Tibial artery (tissue), 4 donors: ENCODE results near the gene ETFRF1.

Source experiments
- DNase-seq, 2 donors: peaks; one replicate each; pipeline ENCODE4 v3.0.0-alpha.2; 2019
- H3K27ac ChIP-seq, 2 donors: fragments of 200-600 bp; sonication (generic) in 1 of 2; 1 replicate in 1 of 2; 2 replicates in 1 of 2; pipeline ENCODE4 v1.5.1; 2018 to 2019; ENCODE audit warnings: mild to moderate bottlenecking in 1 of 2
- H3K27me3 ChIP-seq, 2 donors: fragments of 200-600 bp; sonication (generic) in 1 of 2; one replicate each; pipeline versions ENCODE4 v1.5.1 to v1.6.0; 2016 to 2019
- H3K36me3 ChIP-seq, 3 donors: fragments of 200-600 bp; sonication (generic) in 2 of 3; one replicate each; pipeline ENCODE4 v1.5.1; 2016 to 2019; ENCODE audit warnings: mild to moderate bottlenecking in 2 of 3
- H3K4me1 ChIP-seq, 4 donors: fragments of 200-600 bp; sonication (generic) in 2 of 4; 1 replicate in 3 of 4; 2 replicates in 1 of 4; pipeline ENCODE4 v1.5.1; 2016 to 2019
- H3K4me3 ChIP-seq, 2 donors: fragments of 200-600 bp; sonication (generic) in 1 of 2; 1 replicate in 1 of 2; 2 replicates in 1 of 2; pipeline ENCODE4 v1.5.1; 2018 to 2019; ENCODE audit warnings: mild to moderate bottlenecking in 2 of 2
- H3K9me3 ChIP-seq, 3 donors: fragments of 200-600 bp; sonication (generic) in 1 of 3; one replicate each; pipeline ENCODE4 v1.5.1; 2016 to 2019
- intact Hi-C: fragments of 100-400 bp; cut with DNase I; formaldehyde crosslinking; loops from one replicate; pipeline ENCODE4 v1.15.0; 2023; ENCODE audit warnings: low total_unique reads
- TF ChIP-seq, protein P1 (sequence below), 2 experiments: fragments of 200-600 bp in 1 of 2; fragments of 450-650 bp in 1 of 2; IDR thresholded peaks; one replicate each; pipeline ENCODE4 v1.5.1; 2017 to 2019; ENCODE audit warnings: antibody characterized with exemption in 2 of 2, mild to moderate bottlenecking in 1 of 2, moderate library complexity in 1 of 2

ETFRF1 gene

DNA sequence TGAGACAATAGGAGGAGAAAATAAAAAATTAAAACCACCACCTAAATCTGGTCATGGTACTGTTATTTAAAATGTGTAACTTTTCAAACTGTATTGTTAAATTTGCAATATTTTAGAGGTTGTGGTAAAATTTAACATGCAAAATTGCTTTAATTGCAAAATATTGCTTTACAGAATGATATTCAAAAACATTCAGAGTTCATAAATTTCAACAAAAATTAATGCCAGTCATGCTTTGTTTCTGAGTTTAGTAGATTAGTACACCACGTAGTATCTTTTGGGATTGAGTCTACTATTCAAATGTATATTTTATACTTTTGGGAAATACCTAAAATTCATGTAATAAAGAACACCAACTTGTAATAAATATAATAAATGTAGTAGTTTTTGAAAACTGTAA, 18.3 kb downstream of the ETFRF1 start:
- Histone ChIP-seq H3K4me1 (no peaks in the 10 kb centered on the region), H3K9me3 (no peaks in the 10 kb centered on the region), H3K27ac (no peak overlapping the region), H3K36me3 (peaks cover 4 to 12% (median 4%) of the 10 kb centered on the region in 3 donors), H3K27me3 (no peaks in the 10 kb centered on the region), H3K4me3 (no peak overlapping the region)
- TF ChIP-seq, protein P1, sequence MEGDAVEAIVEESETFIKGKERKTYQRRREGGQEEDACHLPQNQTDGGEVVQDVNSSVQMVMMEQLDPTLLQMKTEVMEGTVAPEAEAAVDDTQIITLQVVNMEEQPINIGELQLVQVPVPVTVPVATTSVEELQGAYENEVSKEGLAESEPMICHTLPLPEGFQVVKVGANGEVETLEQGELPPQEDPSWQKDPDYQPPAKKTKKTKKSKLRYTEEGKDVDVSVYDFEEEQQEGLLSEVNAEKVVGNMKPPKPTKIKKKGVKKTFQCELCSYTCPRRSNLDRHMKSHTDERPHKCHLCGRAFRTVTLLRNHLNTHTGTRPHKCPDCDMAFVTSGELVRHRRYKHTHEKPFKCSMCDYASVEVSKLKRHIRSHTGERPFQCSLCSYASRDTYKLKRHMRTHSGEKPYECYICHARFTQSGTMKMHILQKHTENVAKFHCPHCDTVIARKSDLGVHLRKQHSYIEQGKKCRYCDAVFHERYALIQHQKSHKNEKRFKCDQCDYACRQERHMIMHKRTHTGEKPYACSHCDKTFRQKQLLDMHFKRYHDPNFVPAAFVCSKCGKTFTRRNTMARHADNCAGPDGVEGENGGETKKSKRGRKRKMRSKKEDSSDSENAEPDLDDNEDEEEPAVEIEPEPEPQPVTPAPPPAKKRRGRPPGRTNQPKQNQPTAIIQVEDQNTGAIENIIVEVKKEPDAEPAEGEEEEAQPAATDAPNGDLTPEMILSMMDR (IDR thresholded peaks at IDR 0.05): no peak
- no peak for DNase-seq
- intact Hi-C loops: no loop called here

DNA sequence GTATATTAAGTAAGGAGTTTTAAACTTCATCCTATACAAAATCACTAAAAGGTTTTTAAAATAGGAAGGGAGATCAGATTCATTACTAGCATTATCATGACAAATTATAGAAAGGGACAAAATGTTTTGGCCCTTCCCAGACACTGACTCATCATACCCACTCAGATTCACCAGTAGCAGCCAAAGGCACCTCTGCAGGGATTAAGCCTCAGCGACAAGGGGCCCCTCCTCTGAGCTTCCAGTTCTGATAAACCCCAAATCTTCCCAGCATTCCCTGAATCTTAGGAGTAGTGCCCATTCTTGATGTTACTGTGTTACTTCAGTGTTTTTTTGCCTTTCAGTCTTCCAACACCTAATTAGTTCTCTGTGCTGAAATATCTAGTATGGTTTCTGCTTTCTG, 41.2 kb downstream of the ETFRF1 start:
- TF ChIP-seq, protein P1 (IDR thresholded peaks at IDR 0.05): no peak
- H3K4me3 ChIP-seq: no peak overlapping the region
- H3K27ac ChIP-seq: no peak overlapping the region
- H3K36me3 ChIP-seq: peaks cover 0 to 8% (median 5%) of the 10 kb centered on the region in 3 donors
- H3K4me1 ChIP-seq: peaks cover 0 to 16% (median 0%) of the 10 kb centered on the region in 4 donors
- no peak for DNase-seq
- intact Hi-C loops: no loop called here
- no peaks in the 10 kb centered on the region for H3K27me3 ChIP-seq
- H3K9me3 ChIP-seq: no peaks in the 10 kb centered on the region

DNA sequence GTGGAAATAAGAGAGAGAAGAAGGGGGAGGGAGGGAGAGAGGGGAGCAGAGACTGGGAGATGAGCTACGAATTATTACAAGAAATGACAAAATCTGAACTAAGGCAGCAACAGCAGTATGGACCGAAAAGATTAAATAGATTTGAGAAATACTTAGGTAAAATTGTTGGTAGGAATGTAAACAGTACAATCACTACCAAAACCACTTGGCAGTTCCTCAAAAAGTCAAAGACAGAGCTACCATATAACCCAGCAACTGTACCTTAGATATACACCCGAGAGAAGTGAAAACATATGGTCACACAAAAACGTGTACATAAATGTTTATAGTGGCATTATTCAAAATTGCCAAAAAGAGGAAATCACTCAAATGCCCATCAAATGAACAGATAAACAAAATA, 41.6 kb downstream of the ETFRF1 start:
- H3K36me3 ChIP-seq: peaks cover 0 to 8% (median 5%) of the 10 kb centered on the region in 3 donors
- TF ChIP-seq, protein P1 (IDR thresholded peaks at IDR 0.05): no peak
- no peak overlapping the region for H3K4me3 ChIP-seq
- DNase-seq: no peak
- H3K27ac ChIP-seq: no peak overlapping the region
- intact Hi-C loops: no loop called here
- H3K9me3 ChIP-seq: no peaks in the 10 kb centered on the region
- no peaks in the 10 kb centered on the region for H3K27me3 ChIP-seq
- peaks cover 0 to 20% (median 0%) of the 10 kb centered on the region in 4 donors for H3K4me1 ChIP-seq

DNA sequence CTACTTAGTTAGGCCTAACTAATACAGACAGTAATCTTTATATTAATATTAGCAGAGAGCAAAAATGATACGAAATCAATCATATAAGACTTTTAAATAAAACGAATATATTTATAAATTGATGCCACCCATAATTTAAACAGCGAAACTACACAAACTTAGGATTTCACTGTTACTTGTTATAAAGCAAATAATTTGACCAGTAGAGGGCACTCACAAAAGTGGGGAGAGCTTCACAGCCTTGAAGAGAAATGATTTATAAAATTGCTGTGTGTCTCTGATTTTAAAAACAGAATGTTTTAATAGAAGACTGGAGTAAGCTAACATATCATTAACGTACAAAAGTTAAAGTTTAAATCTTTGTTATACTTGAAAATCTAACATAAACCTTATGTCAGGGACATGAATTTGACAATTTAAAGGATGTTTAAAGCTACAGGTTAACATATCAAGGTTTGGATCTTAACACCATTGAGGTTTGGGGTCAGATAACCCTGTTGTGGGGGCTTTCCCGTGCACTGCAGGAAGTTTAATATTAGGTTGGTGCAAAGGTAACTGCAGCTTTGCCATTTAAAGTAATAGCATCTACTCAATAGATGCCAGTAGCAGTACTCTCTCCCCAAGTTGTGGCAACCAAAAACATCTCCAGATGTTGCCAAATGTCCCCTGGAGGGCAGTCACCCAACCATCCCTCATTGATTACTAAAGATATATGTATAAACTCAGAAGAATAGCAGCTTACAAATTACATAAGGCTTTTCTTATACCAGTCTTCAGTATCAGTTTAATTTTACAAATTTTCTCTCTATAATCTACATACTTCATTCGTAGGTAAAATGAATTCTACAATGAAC, 46.4 kb downstream of the ETFRF1 start:
- H3K36me3 ChIP-seq: peaks cover 0 to 5% (median 4%) of the 10 kb centered on the region in 3 donors
- H3K4me3 ChIP-seq: no peak overlapping the region
- intact Hi-C loops: no loop called here
- H3K27me3 ChIP-seq: no peaks in the 10 kb centered on the region
- TF ChIP-seq, protein P1 (IDR thresholded peaks at IDR 0.05): peak; percentile 58 to 65
- no peak for DNase-seq
- no peaks in the 10 kb centered on the region for H3K9me3 ChIP-seq
- peak overlapping the region in 1 of 2 donors; percentile 12 for H3K27ac ChIP-seq
- H3K4me1 ChIP-seq: peaks cover 0 to 12% (median 0%) of the 10 kb centered on the region in 4 donors

DNA sequence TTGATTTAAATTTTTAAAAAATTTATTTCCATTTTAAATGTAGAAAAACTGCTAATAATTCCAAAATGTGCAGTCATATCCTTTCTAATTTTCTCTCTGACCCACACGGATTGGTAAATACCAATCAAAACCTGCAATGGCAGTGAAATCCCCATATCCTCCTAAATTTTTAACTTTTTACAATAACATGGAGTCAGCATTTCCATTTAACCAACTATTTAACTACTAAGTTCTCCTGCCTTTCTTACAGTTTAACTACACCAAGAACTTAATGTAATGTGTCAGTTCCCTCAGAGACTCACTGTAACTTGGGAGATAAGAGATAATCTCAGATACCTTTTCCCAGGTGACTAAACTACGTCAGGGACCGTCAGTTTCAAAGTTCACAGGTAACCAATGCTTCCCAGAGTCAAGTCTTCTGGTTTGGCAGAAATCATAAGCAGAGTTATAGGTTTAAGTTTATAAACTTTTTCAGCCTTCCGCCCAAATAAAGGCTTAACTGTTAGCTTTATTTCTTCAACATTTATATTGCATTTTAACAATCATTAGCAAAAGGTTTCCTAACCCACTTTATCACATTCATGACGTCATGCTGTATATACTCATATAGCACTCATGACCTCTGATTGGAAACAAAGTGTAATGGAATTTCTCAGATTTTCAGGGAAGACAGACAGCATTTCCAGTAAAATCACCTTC, 48.1 kb downstream of the ETFRF1 start:
- Histone ChIP-seq H3K4me3 (no peak overlapping the region), H3K9me3 (no peaks in the 10 kb centered on the region), H3K36me3 (no peaks in the 10 kb centered on the region), H3K27ac (no peak overlapping the region), H3K4me1 (peaks cover 0 to 9% (median 1%) of the 10 kb centered on the region in 4 donors), H3K27me3 (no peaks in the 10 kb centered on the region)
- TF ChIP-seq, protein P1 (IDR thresholded peaks at IDR 0.05): no peak
- no peak for DNase-seq
- intact Hi-C loops: no loop called here
